Stimulated activated CD4-positive, alpha-beta T cell treated with anti-CD3 and anti-CD28 coated beads, Interleukin-4, amount 100 ng/mL, for 24 hours (primary cell): Measurements from ENCODE around the gene SPACA7.

ENCODE experiments used
- DNase-seq: peaks from one replicate; pipeline ENCODE4 v3.0.0-alpha.2; 2020

The SPACA7 gene

GRCh38 chr13:112376050-112376681 lies at the start of gene SPACA7:
Gene SPACA7, plus strand, starts transcription at chr13:112376355. Its CDS starts 31 bp downstream, at chr13:112376386.
- DNase-seq: no peak

GRCh38 chr13:112326821-112327370 lies 49.3 kb upstream of the SPACA7 start:
- DNase-seq: no peak

GRCh38 chr13:112328936-112329335 lies 47.2 kb upstream of the SPACA7 start:
- DNase-seq: no peak

- DNase-seq: no peak
Measured at GRCh38 chr13:112329376-112329775, 46.8 kb upstream of the SPACA7 start.

GRCh38 chr13:112330066-112330465 lies 46.1 kb upstream of the SPACA7 start:
- no peak for DNase-seq

- DNase-seq: no peak
Measured at GRCh38 chr13:112330479-112331381, 45.4 kb upstream of the SPACA7 start.

GRCh38 chr13:112331675-112332074 lies 44.5 kb upstream of the SPACA7 start:
- DNase-seq: no peak

GRCh38 chr13:112332727-112333126 lies 43.4 kb upstream of the SPACA7 start:
- no peak for DNase-seq

GRCh38 chr13:112333756-112334543 lies 42.2 kb upstream of the SPACA7 start:
- DNase-seq: no peak

- no peak for DNase-seq
Measured at GRCh38 chr13:112335135-112335534, 41.0 kb upstream of the SPACA7 start.

GRCh38 chr13:112341446-112341845 lies 34.7 kb upstream of the SPACA7 start:
- DNase-seq: no peak

GRCh38 chr13:112341976-112342735 lies 34.0 kb upstream of the SPACA7 start:
- DNase-seq: no peak

- no peak for DNase-seq
Measured at GRCh38 chr13:112342841-112343361, 33.3 kb upstream of the SPACA7 start.

GRCh38 chr13:112343591-112343990 lies 32.6 kb upstream of the SPACA7 start:
- no peak for DNase-seq

- no peak for DNase-seq
Measured at GRCh38 chr13:112345826-112346172, 30.4 kb upstream of the SPACA7 start.

GRCh38 chr13:112346173-112346898 lies 29.8 kb upstream of the SPACA7 start:
- DNase-seq: no peak

- no peak for DNase-seq
Measured at GRCh38 chr13:112346899-112347229, 29.3 kb upstream of the SPACA7 start.

GRCh38 chr13:112347986-112348385 lies 28.2 kb upstream of the SPACA7 start:
- DNase-seq: no peak

GRCh38 chr13:112348642-112349345 lies 27.4 kb upstream of the SPACA7 start:
- no peak for DNase-seq

GRCh38 chr13:112349681-112350080 lies 26.5 kb upstream of the SPACA7 start:
- no peak for DNase-seq

GRCh38 chr13:112350300-112350699 lies 25.9 kb upstream of the SPACA7 start:
- no peak for DNase-seq
